ENCODE measurements around the gene TRIM52. TPM values are rescaled to one million over a fixed set of nuclear protein-coding genes. Genes with fewer than 3 reads are reported as not detected.
A peak's percentile ranks its signal among the peaks of the same experiment; 100 is the strongest.

Gene TRIM52
- polyA plus RNA-seq, 2 of the 4 experiments (the other 2 are of a cell fraction): 11.1 to 12.1 TPM

GRCh38 chr5:181232593-181232992 lies 28.4 kb downstream of the TRIM52 start:
- H3K4me3 ChIP-seq: no peak overlapping the region
- H3K27ac ChIP-seq: no peak overlapping the region
- FAIRE-seq (no peak), ATAC-seq (no peak), DNase-seq (ENCODE audit: low read depth in 1 of 2, low spot score in 1 of 2) (no peak)
- no peak overlapping the region for H3K4me2 ChIP-seq
- WGBS (ENCODE audit: missing lambda C conversion rate): 93% methylated on average over 18 of the region's 18 CpGs
- no peaks in the 10 kb centered on the region for H3K9me3 ChIP-seq
- no peak for TF ChIP-seq CBX8 (IDR thresholded peaks at IDR 0.05)
- TF ChIP-seq FOXS1 (CRISPR knock-in tag; IDR thresholded peaks at IDR 0.05): no peak
- TF ChIP-seq ESRRA (IDR thresholded peaks at IDR 0.05; ENCODE audit: borderline replicate concordance, low read length): no peak
- no peak for TF ChIP-seq HOXB13 (CRISPR knock-in tag; IDR thresholded peaks at IDR 0.05; ENCODE audit: low read depth)
- TF ChIP-seq ATOH8 (CRISPR knock-in tag; IDR thresholded peaks at IDR 0.05; ENCODE audit: low read depth): no peak
- TF ChIP-seq CBX2 (IDR thresholded peaks at IDR 0.05; ENCODE audit: borderline replicate concordance, low read depth): no peak
- no peak for TF ChIP-seq PHF8 (IDR thresholded peaks at IDR 0.05; ENCODE audit: borderline replicate concordance, low read depth)
- no peak for TF ChIP-seq TFCP2L1 (CRISPR knock-in tag; IDR thresholded peaks at IDR 0.05)
- TF ChIP-seq TP53 (CRISPR knock-in tag; IDR thresholded peaks at IDR 0.05): no peak
- no peak for TF ChIP-seq JUNB (IDR thresholded peaks at IDR 0.05)
- TF ChIP-seq ZC3H11A (IDR thresholded peaks at IDR 0.05): no peak
- TF ChIP-seq FOSL2 (IDR thresholded peaks at IDR 0.05): no peak
- no peak for TF ChIP-seq FOSL2 (CRISPR knock-in tag; IDR thresholded peaks at IDR 0.05)
- CTCF ChIA-PET: interaction anchor here (1.9 kb wide), 1 partner anchor 9 kb away, joined by 6 read pairs; no protein-coding TSS in a partner anchor
- no peaks in the 10 kb centered on the region for H3K4me1 ChIP-seq
- POLR2A ChIA-PET: interaction anchor here (3.1 kb wide), 1 partner anchor 12 kb away, joined by 14 read pairs; the partner anchor contains the start of gene RACK1

- H3K9me3 ChIP-seq: no peaks in the 10 kb centered on the region
- FAIRE-seq (no peak), ATAC-seq (peak in 1 of 2 experiments; percentile 7; a peak in 3 of 6 replicates), DNase-seq (ENCODE audit: low read depth in 1 of 2, low spot score in 1 of 2) (no peak)
- TF ChIP-seq FOXS1 (CRISPR knock-in tag; IDR thresholded peaks at IDR 0.05) (no peak), RNF2 (IDR thresholded peaks at IDR 0.05; ENCODE audit: borderline replicate concordance, low read depth) (no peak), NPAS2 (CRISPR knock-in tag; IDR thresholded peaks at IDR 0.05; ENCODE audit: borderline replicate concordance) (no peak), ZC3H11A (IDR thresholded peaks at IDR 0.05) (no peak), POLR2AphosphoS2 (conservative IDR thresholded peaks at IDR 0.05; ENCODE audit: low read length) (no peak), RAD21 (conservative IDR thresholded peaks at IDR 0.05 in 1 of 2, IDR thresholded peaks at IDR 0.05 in 1 of 2) (no peak), RARB (CRISPR knock-in tag; IDR thresholded peaks at IDR 0.05) (no peak), EHF (CRISPR knock-in tag; IDR thresholded peaks at IDR 0.05) (no peak), HOXB5 (CRISPR knock-in tag; IDR thresholded peaks at IDR 0.05) (no peak)
- 72% methylated on average over 1 of the region's 7 CpGs for WGBS (ENCODE audit: missing lambda C conversion rate)
- no peak overlapping the region for H3K27ac ChIP-seq
- CTCF ChIA-PET: no interaction called here
- H3K4me1 ChIP-seq: no peaks in the 10 kb centered on the region
- H3K4me2 ChIP-seq: no peak overlapping the region
- no peak overlapping the region for H3K4me3 ChIP-seq
- POLR2A ChIA-PET: no interaction called here
Observed at GRCh38 chr5:181231432-181231831, 29.5 kb downstream of the TRIM52 start.

- ChIA-PET POLR2A (interaction anchor here (1.1 kb wide), 1 partner anchor 31 kb away, joined by 4 read pairs; no protein-coding TSS in a partner anchor), CTCF (no interaction called here)
- TF ChIP-seq FOXS1 (CRISPR knock-in tag; IDR thresholded peaks at IDR 0.05) (no peak), EHF (CRISPR knock-in tag; IDR thresholded peaks at IDR 0.05) (no peak), MAX (IDR thresholded peaks at IDR 0.05) (no peak), HES2 (IDR thresholded peaks at IDR 0.05) (no peak), POLR2AphosphoS2 (conservative IDR thresholded peaks at IDR 0.05; ENCODE audit: low read length) (no peak), HOXB5 (CRISPR knock-in tag; IDR thresholded peaks at IDR 0.05) (no peak), PBX3 (IDR thresholded peaks at IDR 0.05) (no peak), ATOH8 (CRISPR knock-in tag; IDR thresholded peaks at IDR 0.05; ENCODE audit: low read depth) (no peak), E2F6 (IDR thresholded peaks at IDR 0.05; ENCODE audit: borderline replicate concordance, low read depth) (no peak), RFX5 (IDR thresholded peaks at IDR 0.05) (no peak), ZC3H11A (IDR thresholded peaks at IDR 0.05) (no peak)
- H3K4me1 ChIP-seq: no peaks in the 10 kb centered on the region; the same call in 2 of the 3 replicates
- ATAC-seq (no peak), FAIRE-seq (no peak), DNase-seq (ENCODE audit: low read depth in 1 of 2, low spot score in 1 of 2) (no peak)
- no peak overlapping the region for H3K4me2 ChIP-seq
- H3K4me3 ChIP-seq: no peak overlapping the region
- H3K27ac ChIP-seq: no peak overlapping the region
- no peaks in the 10 kb centered on the region for H3K9me3 ChIP-seq
- 89% methylated on average over 6 of the region's 6 CpGs for WGBS (ENCODE audit: missing lambda C conversion rate)
Observed at GRCh38 chr5:181230551-181230950, 30.4 kb downstream of the TRIM52 start.
